HepG2 (cell line): ENCODE data around the gene TBCD. TPM values are rescaled to one million over a fixed set of nuclear protein-coding genes. Genes with fewer than 3 reads are reported as not detected.

Experiments
- HOXA5 ChIP-seq: sonication (generic); formaldehyde crosslinking; IDR thresholded peaks from 2 replicates; pipeline ENCODE4 v1.4.0; 2020; ENCODE audit warnings: missing genetic modification reagents
- IRX3 ChIP-seq: sonication (generic); formaldehyde crosslinking; IDR thresholded peaks from 2 replicates; pipeline ENCODE4 v1.8.1; 2023; ENCODE audit warnings: mild to moderate bottlenecking, low read depth, missing genetic modification reagents, borderline replicate concordance
- JUNB ChIP-seq: sonication (generic); formaldehyde crosslinking; IDR thresholded peaks from 2 replicates; pipeline ENCODE4 v1.8.0; 2022; ENCODE audit warnings: missing genetic modification reagents, mild to moderate bottlenecking, borderline replicate concordance
- NFE2L2 ChIP-seq: fragments of 150-350 bp; IDR thresholded peaks from 2 replicates; pipeline ENCODE4 v1.6.1; 2014; ENCODE audit warnings: low read length
- TGIF2 ChIP-seq: IDR thresholded peaks from 2 replicates; pipeline ENCODE4 v1.6.1; 2016; ENCODE audit warnings: control low read depth, missing compliant biosample characterization
- ZKSCAN1 ChIP-seq: fragments of 150-350 bp; IDR thresholded peaks from 2 replicates; pipeline ENCODE4 v1.6.1; 2014; ENCODE audit warnings: low read length
- ZNF264 ChIP-seq: sonication (generic); formaldehyde crosslinking; IDR thresholded peaks from 2 replicates; pipeline ENCODE4 v1.4.0; 2020; ENCODE audit warnings: missing genetic modification reagents
- ZNF432 ChIP-seq: sonication (generic); formaldehyde crosslinking; IDR thresholded peaks from 2 replicates; pipeline ENCODE4 v1.5.0; 2020; ENCODE audit warnings: missing genetic modification reagents, mild to moderate bottlenecking, borderline replicate concordance
- ZNF460 ChIP-seq: sonication (generic); formaldehyde crosslinking; IDR thresholded peaks from 2 replicates; pipeline ENCODE4 v1.5.1; 2020; ENCODE audit warnings: missing genetic modification reagents, mild to moderate bottlenecking, borderline replicate concordance
- ZNF737 ChIP-seq: sonication (generic); formaldehyde crosslinking; IDR thresholded peaks from 2 replicates; pipeline ENCODE4 v1.5.0; 2020; ENCODE audit warnings: missing genetic modification reagents, mild to moderate bottlenecking, borderline replicate concordance
- ZNF749 ChIP-seq: sonication (generic); formaldehyde crosslinking; IDR thresholded peaks from 2 replicates; pipeline ENCODE4 v1.8.0; 2022; ENCODE audit warnings: mild to moderate bottlenecking, missing genetic modification reagents, moderate library complexity, borderline replicate concordance
- polyA plus RNA-seq, 8 experiments: library from polyadenylated mRNA; depleted of rRNA in 3 of 8; stranded (reverse) in 7 of 8; unstranded in 1 of 8; fragments of >200 nt; fragmentation: Illumina TruSeq in 4 of 8; extraction: Trizol in 4 of 8; gene quantifications; 2 replicates each; pipeline versions ENCODE4 v1.2.1 to v1.2.3, GENCODE V29; 2011 to 2016; ENCODE audit warnings: low read depth in 4 of 8, missing spikeins in 1 of 8, mixed read lengths in 1 of 8; ENCODE audit not compliant: insufficient read depth in 1 of 8
- total RNA-seq, 5 experiments: library from RNA; depleted of rRNA; stranded (reverse); fragments of >200 nt; fragmentation: Illumina TruSeq; extraction: Trizol; gene quantifications; 2 replicates each; pipeline ENCODE4 v1.2.3, GENCODE V29; 2016; ENCODE audit warnings: low read depth in 1 of 5
- TF ChIP-seq, protein P1 (sequence below): IDR thresholded peaks from 2 replicates; pipeline ENCODE4 v1.6.1; 2016; ENCODE audit warnings: missing genetic modification reagents, missing compliant biosample characterization
- TF ChIP-seq, protein P2 (sequence below): sonication (generic); formaldehyde crosslinking; IDR thresholded peaks from 2 replicates; pipeline ENCODE4 v1.8.1; 2023; ENCODE audit warnings: mild to moderate bottlenecking, missing genetic modification reagents
- TF ChIP-seq, protein P3 (sequence below): sonication (generic); formaldehyde crosslinking; IDR thresholded peaks from 2 replicates; pipeline ENCODE4 v1.4.0; 2020; ENCODE audit warnings: missing genetic modification reagents; ENCODE audit errors: not compliant biosample characterization
- TF ChIP-seq, protein P4 (sequence below): sonication (generic); formaldehyde crosslinking; IDR thresholded peaks from 2 replicates; pipeline ENCODE4 v1.4.0; 2020; ENCODE audit warnings: mild to moderate bottlenecking, missing genetic modification reagents
- TF ChIP-seq, protein P5 (sequence below): IDR thresholded peaks from 2 replicates; pipeline ENCODE4 v1.6.1; 2016; ENCODE audit warnings: mild to moderate bottlenecking
- TF ChIP-seq, protein P6 (sequence below): sonication (generic); formaldehyde crosslinking; IDR thresholded peaks from 2 replicates; pipeline ENCODE4 v1.4.0; 2020; ENCODE audit warnings: missing genetic modification reagents, borderline replicate concordance

Gene TBCD
- total and polyA plus RNA-seq, 2 of the 13 experiments (the other 11 are each of a cell fraction or from before 2014, with no cell fraction given), result 33.9 to 54.8 TPM

DNA sequence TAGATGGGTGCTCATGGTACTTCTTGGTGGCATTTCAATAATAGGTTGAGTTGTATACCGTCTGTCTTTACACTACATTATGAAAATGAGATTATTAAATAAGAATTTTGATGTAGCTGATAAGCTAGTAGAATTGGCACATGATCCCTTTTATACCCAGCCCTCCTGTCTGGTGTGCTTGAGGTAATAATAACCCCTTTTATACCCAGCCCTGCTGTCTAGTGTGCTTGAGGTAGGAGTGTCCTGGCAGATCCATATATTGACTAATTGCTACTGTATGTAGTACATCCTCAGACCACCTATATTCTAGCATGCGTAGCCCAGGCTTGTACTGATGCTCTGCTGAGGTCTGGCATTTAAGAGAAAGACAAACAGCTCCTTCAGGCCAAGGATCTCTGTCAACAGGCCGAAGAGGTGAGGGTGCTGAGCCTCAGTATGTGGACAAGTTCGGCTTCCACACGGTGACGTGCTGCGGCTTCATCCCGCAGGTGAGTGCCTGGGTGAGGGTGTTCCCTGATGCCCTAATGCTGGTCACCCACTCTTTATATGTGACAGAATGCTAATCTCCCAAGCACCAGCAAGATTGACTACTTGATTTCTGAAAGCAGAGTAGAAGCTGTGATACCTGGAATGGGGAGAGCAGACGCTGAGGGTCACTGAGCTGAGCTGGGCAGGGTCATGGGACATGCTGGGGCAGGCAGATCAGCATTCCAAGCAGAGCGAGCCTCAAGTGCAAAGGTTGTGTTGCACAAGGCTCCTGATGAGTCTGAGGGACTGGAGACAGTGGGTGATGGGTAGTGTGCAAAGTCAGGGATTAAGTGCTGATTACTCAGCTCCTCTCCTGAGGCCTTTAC, 10.7 kb upstream of the TBCD start (continued):
- TF ChIP-seq IRX3 (no peak), HOXA5 (CRISPR knock-in tag) (no peak), ZNF749 (CRISPR knock-in tag) (no peak; the same call in 1 of the 2 replicates), NFE2L2 (no peak), ZNF264 (CRISPR knock-in tag) (peak; percentile 95), TGIF2 (CRISPR knock-in tag) (peak; percentile 69), JUNB (CRISPR knock-in tag) (no peak), ZNF432 (no peak), ZKSCAN1 (no peak), ZNF737 (CRISPR knock-in tag) (no peak), ZNF460 (CRISPR knock-in tag) (peak; percentile 16; the same call in 1 of the 2 replicates)
- TF ChIP-seq, protein P1, sequence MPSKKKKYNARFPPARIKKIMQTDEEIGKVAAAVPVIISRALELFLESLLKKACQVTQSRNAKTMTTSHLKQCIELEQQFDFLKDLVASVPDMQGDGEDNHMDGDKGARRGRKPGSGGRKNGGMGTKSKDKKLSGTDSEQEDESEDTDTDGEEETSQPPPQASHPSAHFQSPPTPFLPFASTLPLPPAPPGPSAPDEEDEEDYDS (CRISPR knock-in tag), result 0 out of 2 replicates have a peak, but pooled peaks have one; percentile 40
- TF ChIP-seq, protein P2, sequence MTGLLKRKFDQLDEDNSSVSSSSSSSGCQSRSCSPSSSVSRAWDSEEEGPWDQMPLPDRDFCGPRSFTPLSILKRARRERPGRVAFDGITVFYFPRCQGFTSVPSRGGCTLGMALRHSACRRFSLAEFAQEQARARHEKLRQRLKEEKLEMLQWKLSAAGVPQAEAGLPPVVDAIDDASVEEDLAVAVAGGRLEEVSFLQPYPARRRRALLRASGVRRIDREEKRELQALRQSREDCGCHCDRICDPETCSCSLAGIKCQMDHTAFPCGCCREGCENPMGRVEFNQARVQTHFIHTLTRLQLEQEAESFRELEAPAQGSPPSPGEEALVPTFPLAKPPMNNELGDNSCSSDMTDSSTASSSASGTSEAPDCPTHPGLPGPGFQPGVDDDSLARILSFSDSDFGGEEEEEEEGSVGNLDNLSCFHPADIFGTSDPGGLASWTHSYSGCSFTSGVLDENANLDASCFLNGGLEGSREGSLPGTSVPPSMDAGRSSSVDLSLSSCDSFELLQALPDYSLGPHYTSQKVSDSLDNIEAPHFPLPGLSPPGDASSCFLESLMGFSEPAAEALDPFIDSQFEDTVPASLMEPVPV (CRISPR knock-in tag), result no peak
- TF ChIP-seq, protein P3, sequence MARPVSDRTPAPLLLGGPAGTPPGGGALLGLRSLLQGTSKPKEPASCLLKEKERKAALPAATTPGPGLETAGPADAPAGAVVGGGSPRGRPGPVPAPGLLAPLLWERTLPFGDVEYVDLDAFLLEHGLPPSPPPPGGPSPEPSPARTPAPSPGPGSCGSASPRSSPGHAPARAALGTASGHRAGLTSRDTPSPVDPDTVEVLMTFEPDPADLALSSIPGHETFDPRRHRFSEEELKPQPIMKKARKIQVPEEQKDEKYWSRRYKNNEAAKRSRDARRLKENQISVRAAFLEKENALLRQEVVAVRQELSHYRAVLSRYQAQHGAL, result no peak
- TF ChIP-seq, protein P4, sequence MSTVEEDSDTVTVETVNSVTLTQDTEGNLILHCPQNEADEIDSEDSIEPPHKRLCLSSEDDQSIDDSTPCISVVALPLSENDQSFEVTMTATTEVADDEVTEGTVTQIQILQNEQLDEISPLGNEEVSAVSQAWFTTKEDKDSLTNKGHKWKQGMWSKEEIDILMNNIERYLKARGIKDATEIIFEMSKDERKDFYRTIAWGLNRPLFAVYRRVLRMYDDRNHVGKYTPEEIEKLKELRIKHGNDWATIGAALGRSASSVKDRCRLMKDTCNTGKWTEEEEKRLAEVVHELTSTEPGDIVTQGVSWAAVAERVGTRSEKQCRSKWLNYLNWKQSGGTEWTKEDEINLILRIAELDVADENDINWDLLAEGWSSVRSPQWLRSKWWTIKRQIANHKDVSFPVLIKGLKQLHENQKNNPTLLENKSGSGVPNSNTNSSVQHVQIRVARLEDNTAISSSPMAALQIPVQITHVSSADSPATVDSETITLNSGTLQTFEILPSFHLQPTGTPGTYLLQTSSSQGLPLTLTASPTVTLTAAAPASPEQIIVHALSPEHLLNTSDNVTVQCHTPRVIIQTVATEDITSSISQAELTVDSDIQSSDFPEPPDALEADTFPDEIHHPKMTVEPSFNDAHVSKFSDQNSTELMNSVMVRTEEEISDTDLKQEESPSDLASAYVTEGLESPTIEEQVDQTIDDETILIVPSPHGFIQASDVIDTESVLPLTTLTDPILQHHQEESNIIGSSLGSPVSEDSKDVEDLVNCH (CRISPR knock-in tag), result no peak
- TF ChIP-seq, protein P5, sequence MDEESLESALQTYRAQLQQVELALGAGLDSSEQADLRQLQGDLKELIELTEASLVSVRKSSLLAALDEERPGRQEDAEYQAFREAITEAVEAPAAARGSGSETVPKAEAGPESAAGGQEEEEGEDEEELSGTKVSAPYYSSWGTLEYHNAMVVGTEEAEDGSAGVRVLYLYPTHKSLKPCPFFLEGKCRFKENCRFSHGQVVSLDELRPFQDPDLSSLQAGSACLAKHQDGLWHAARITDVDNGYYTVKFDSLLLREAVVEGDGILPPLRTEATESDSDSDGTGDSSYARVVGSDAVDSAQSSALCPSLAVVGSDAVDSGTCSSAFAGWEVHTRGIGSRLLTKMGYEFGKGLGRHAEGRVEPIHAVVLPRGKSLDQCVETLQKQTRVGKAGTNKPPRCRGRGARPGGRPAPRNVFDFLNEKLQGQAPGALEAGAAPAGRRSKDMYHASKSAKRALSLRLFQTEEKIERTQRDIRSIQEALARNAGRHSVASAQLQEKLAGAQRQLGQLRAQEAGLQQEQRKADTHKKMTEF (CRISPR knock-in tag), result peak; percentile 92
- TF ChIP-seq, protein P6, sequence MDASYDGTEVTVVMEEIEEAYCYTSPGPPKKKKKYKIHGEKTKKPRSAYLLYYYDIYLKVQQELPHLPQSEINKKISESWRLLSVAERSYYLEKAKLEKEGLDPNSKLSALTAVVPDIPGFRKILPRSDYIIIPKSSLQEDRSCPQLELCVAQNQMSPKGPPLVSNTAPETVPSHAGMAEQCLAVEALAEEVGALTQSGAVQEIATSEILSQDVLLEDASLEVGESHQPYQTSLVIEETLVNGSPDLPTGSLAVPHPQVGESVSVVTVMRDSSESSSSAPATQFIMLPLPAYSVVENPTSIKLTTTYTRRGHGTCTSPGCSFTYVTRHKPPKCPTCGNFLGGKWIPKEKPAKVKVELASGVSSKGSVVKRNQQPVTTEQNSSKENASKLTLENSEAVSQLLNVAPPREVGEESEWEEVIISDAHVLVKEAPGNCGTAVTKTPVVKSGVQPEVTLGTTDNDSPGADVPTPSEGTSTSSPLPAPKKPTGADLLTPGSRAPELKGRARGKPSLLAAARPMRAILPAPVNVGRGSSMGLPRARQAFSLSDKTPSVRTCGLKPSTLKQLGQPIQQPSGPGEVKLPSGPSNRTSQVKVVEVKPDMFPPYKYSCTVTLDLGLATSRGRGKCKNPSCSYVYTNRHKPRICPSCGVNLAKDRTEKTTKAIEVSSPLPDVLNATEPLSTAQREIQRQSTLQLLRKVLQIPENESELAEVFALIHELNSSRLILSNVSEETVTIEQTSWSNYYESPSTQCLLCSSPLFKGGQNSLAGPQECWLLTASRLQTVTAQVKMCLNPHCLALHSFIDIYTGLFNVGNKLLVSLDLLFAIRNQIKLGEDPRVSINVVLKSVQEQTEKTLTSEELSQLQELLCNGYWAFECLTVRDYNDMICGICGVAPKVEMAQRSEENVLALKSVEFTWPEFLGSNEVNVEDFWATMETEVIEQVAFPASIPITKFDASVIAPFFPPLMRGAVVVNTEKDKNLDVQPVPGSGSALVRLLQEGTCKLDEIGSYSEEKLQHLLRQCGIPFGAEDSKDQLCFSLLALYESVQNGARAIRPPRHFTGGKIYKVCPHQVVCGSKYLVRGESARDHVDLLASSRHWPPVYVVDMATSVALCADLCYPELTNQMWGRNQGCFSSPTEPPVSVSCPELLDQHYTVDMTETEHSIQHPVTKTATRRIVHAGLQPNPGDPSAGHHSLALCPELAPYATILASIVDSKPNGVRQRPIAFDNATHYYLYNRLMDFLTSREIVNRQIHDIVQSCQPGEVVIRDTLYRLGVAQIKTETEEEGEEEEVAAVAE, result peak; percentile 73; the same call in 1 of the 2 replicates
